ENCODE results near the gene ADAMTS3.

Gene ADAMTS3

GRCh38 chr4:72348701-72349100 lies 220.3 kb downstream of the ADAMTS3 start:
- no peak for DNase-seq (ENCODE audit: low read depth in 2 of 2)

GRCh38 chr4:72344418-72344817 lies 224.6 kb downstream of the ADAMTS3 start:
- no peak for DNase-seq (ENCODE audit: low read depth in 2 of 2)

GRCh38 chr4:72341432-72341820 lies 227.6 kb downstream of the ADAMTS3 start:
- no peak for DNase-seq (ENCODE audit: low read depth in 2 of 2)

GRCh38 chr4:72340803-72341431 lies 228.1 kb downstream of the ADAMTS3 start:
- DNase-seq (ENCODE audit: low read depth in 2 of 2): no peak

- DNase-seq (ENCODE audit: low read depth in 2 of 2): no peak
Measured at GRCh38 chr4:72338060-72338459, 231.0 kb downstream of the ADAMTS3 start.

- DNase-seq (ENCODE audit: low read depth in 2 of 2): no peak
Measured at GRCh38 chr4:72330381-72330780, 238.6 kb downstream of the ADAMTS3 start.

- DNase-seq (ENCODE audit: low read depth in 2 of 2): no peak
Measured at GRCh38 chr4:72326692-72327632, 242.1 kb downstream of the ADAMTS3 start.

- DNase-seq (ENCODE audit: low read depth in 2 of 2): no peak
Measured at GRCh38 chr4:72325215-72325614, 243.8 kb downstream of the ADAMTS3 start.

- DNase-seq (ENCODE audit: low read depth in 2 of 2): no peak
Measured at GRCh38 chr4:72323227-72323626, 245.8 kb downstream of the ADAMTS3 start.

GRCh38 chr4:72320223-72320948 lies 248.6 kb downstream of the ADAMTS3 start:
- no peak for DNase-seq (ENCODE audit: low read depth in 2 of 2)

GRCh38 chr4:72319601-72320021 lies 249.4 kb downstream of the ADAMTS3 start:
- no peak for DNase-seq (ENCODE audit: low read depth in 2 of 2)

GRCh38 chr4:72318421-72319170 lies 250.4 kb downstream of the ADAMTS3 start:
- DNase-seq (ENCODE audit: low read depth in 2 of 2): no peak

- no peak for DNase-seq (ENCODE audit: low read depth in 2 of 2)
Measured at GRCh38 chr4:72314869-72315268, 254.2 kb downstream of the ADAMTS3 start.

GRCh38 chr4:72313121-72313520 lies 255.9 kb downstream of the ADAMTS3 start:
- DNase-seq (ENCODE audit: low read depth in 2 of 2): no peak

- DNase-seq (ENCODE audit: low read depth in 2 of 2): no peak
Measured at GRCh38 chr4:72312032-72312650, 256.9 kb downstream of the ADAMTS3 start.

- DNase-seq (ENCODE audit: low read depth in 2 of 2): no peak
Measured at GRCh38 chr4:72311291-72311690, 257.7 kb downstream of the ADAMTS3 start.

- DNase-seq (ENCODE audit: low read depth in 2 of 2): no peak
Measured at GRCh38 chr4:72305620-72306019, 263.4 kb downstream of the ADAMTS3 start.

- DNase-seq (ENCODE audit: low read depth in 2 of 2): no peak
Measured at GRCh38 chr4:72305080-72305479, 263.9 kb downstream of the ADAMTS3 start.

GRCh38 chr4:72302981-72303704 lies 265.9 kb downstream of the ADAMTS3 start:
- DNase-seq (ENCODE audit: low read depth in 2 of 2): peak; percentile 2 to 5

- no peak for DNase-seq (ENCODE audit: low read depth in 2 of 2)
Measured at GRCh38 chr4:72301759-72302158, 267.3 kb downstream of the ADAMTS3 start.

- no peak for DNase-seq (ENCODE audit: low read depth in 2 of 2)
Measured at GRCh38 chr4:72300126-72300525, 268.9 kb downstream of the ADAMTS3 start.
